Stomach (tissue), 4 donors: ENCODE data around the gene PTPRU.

ENCODE experiments used
- POLR2A ChIP-seq, 4 donors: fragments of 450-650 bp; IDR thresholded peaks; one replicate each; pipeline ENCODE4 v1.6.1; 2016; ENCODE audit warnings: antibody characterized with exemption in 4 of 4, control low read depth in 2 of 4, mild to moderate bottlenecking in 1 of 4, moderate library complexity in 1 of 4
- POLR2AphosphoS5 ChIP-seq, 3 donors: sonication (generic); formaldehyde crosslinking; IDR thresholded peaks; one replicate each; pipeline ENCODE4 v1.6.1; 2016; ENCODE audit warnings: antibody characterized with exemption in 3 of 3
- TF ChIP-seq, protein P1 (sequence below), 7 experiments: fragments of 450-650 bp in 4 of 7; fragments of 200-600 bp in 3 of 7; sonication (generic) in 3 of 7; IDR thresholded peaks; one replicate each; pipeline ENCODE4 v1.5.1; 2016 to 2019; ENCODE audit warnings: antibody characterized with exemption in 7 of 7, control low read depth in 2 of 7, mild to moderate bottlenecking in 1 of 7

DNA sequence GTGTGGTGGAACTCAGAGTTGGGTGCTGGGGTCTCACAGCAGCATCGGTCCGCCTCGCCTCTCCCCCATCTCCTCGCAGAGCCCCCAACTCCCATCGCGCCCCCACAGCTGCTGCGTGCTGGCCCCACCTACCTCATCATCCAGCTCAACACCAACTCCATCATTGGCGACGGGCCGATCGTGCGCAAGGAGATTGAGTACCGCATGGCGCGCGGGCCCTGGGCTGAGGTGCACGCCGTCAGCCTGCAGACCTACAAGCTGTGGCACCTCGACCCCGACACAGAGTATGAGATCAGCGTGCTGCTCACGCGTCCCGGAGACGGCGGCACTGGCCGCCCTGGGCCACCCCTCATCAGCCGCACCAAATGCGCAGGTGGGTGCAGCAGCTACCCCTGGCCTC, 24.2 kb downstream of the PTPRU start:
- TF ChIP-seq, protein P1, sequence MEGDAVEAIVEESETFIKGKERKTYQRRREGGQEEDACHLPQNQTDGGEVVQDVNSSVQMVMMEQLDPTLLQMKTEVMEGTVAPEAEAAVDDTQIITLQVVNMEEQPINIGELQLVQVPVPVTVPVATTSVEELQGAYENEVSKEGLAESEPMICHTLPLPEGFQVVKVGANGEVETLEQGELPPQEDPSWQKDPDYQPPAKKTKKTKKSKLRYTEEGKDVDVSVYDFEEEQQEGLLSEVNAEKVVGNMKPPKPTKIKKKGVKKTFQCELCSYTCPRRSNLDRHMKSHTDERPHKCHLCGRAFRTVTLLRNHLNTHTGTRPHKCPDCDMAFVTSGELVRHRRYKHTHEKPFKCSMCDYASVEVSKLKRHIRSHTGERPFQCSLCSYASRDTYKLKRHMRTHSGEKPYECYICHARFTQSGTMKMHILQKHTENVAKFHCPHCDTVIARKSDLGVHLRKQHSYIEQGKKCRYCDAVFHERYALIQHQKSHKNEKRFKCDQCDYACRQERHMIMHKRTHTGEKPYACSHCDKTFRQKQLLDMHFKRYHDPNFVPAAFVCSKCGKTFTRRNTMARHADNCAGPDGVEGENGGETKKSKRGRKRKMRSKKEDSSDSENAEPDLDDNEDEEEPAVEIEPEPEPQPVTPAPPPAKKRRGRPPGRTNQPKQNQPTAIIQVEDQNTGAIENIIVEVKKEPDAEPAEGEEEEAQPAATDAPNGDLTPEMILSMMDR (IDR thresholded peaks at IDR 0.05), result no peak
- TF ChIP-seq POLR2AphosphoS5 (IDR thresholded peaks at IDR 0.05) (no peak), POLR2A (IDR thresholded peaks at IDR 0.05) (no peak)
